Measurements from ENCODE around the gene SGSM1.
A peak's percentile ranks its signal among the peaks of the same experiment; 100 is the strongest.

The SGSM1 gene, protein sequence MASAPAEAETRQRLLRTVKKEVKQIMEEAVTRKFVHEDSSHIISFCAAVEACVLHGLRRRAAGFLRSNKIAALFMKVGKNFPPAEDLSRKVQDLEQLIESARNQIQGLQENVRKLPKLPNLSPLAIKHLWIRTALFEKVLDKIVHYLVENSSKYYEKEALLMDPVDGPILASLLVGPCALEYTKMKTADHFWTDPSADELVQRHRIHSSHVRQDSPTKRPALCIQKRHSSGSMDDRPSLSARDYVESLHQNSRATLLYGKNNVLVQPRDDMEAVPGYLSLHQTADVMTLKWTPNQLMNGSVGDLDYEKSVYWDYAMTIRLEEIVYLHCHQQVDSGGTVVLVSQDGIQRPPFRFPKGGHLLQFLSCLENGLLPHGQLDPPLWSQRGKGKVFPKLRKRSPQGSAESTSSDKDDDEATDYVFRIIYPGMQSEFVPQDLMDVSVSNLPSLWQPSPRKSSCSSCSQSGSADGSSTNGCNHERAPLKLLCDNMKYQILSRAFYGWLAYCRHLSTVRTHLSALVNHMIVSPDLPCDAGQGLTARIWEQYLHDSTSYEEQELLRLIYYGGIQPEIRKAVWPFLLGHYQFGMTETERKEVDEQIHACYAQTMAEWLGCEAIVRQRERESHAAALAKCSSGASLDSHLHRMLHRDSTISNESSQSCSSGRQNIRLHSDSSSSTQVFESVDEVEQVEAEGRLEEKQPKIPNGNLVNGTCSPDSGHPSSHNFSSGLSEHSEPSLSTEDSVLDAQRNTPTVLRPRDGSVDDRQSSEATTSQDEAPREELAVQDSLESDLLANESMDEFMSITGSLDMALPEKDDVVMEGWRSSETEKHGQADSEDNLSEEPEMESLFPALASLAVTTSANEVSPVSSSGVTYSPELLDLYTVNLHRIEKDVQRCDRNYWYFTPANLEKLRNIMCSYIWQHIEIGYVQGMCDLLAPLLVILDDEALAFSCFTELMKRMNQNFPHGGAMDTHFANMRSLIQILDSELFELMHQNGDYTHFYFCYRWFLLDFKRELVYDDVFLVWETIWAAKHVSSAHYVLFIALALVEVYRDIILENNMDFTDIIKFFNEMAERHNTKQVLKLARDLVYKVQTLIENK

DNA sequence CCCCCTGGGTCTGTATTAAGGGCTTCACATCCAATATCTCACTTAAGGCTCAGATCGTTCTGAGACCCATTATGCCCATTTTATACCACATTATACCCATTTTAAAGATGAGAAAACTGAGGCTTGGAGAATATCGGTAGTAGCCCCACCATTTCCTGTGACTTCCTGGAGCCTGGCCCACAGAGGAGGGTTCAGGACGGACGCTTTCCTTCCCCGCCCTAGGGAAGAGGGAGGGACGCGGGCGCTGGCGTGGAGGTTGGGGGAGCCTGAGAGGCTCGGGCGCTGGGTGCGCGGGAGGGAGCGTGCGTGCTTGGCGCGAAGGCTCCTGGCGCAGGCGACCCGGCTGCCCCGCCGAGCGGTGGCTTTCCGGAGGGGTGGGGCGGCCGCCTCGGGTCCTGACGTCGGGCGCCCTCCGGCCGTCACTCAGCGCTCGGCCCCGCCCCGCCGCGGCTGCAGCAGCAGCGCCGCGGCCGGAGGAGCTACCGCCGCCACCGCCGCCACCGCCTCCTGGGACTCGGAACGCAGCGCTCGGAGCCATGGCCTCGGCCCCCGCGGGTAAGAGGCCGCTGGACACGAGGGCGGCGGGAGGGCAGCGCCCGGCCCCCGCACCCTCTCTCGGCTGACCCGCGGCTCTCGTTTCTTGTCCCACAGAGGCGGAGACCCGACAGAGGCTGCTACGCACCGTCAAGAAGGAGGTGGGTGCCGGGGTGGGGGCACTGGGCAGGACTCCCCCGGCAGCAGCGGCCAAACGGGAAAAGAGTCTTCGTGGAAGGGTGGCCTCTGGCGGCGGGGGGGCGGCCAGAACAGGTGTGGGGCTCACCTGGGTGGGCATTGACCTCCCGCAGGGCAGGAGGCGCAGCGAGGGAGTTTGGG lies at the start of gene SGSM1:
TSS of gene SGSM1 (plus strand) at position 422 of the 873 bp plus-strand sequence. CDS start at position 537, 115 bp downstream.
- peak within 1 kb of the TSS; percentile 14 for H3K4me3 ChIP-seq (ENCODE audit: low read length)
- TF ChIP-seq, protein P1, sequence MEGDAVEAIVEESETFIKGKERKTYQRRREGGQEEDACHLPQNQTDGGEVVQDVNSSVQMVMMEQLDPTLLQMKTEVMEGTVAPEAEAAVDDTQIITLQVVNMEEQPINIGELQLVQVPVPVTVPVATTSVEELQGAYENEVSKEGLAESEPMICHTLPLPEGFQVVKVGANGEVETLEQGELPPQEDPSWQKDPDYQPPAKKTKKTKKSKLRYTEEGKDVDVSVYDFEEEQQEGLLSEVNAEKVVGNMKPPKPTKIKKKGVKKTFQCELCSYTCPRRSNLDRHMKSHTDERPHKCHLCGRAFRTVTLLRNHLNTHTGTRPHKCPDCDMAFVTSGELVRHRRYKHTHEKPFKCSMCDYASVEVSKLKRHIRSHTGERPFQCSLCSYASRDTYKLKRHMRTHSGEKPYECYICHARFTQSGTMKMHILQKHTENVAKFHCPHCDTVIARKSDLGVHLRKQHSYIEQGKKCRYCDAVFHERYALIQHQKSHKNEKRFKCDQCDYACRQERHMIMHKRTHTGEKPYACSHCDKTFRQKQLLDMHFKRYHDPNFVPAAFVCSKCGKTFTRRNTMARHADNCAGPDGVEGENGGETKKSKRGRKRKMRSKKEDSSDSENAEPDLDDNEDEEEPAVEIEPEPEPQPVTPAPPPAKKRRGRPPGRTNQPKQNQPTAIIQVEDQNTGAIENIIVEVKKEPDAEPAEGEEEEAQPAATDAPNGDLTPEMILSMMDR (IDR thresholded peaks at IDR 0.05; ENCODE audit: insufficient read depth, low read depth, low read length, missing control alignments) = no peak
- DNase-seq (ENCODE audit: low read depth) = peak; percentile 53

DNA sequence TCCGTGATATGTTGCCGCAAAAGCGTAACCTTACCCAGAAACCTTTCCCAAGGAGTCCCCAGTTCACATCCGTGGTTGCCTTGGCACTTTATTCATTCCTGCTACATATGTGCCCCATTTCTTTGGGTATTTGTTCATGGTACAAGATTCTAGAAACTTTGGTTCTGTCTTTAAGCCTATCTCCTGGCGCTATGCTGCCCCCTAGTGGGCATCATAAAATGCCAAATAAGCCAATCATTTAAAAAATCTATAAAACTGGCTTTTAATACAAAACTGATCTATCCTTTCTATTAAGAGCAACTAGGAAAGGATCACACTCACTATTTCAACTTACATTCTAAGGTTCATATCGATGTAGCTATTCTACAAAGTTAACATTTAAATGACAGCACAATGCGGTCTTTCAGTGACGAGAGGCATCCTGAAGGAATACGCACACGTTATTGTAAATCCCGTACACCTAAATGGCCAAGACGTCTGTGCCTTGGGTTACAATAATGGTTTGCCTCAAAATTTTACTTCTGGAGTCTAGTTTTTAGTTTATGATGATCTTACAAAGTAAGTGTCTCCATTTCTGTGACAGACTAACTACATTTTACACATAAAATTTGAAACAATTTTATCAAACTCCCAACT lies 47.7 kb upstream of the SGSM1 start:
- peak; percentile 59 for DNase-seq (ENCODE audit: low read depth)
- H3K4me3 ChIP-seq (ENCODE audit: low read length) = no peak overlapping the region
- TF ChIP-seq, protein P1 (IDR thresholded peaks at IDR 0.05; ENCODE audit: insufficient read depth, low read depth, low read length, missing control alignments) = peak; percentile 79

DNA sequence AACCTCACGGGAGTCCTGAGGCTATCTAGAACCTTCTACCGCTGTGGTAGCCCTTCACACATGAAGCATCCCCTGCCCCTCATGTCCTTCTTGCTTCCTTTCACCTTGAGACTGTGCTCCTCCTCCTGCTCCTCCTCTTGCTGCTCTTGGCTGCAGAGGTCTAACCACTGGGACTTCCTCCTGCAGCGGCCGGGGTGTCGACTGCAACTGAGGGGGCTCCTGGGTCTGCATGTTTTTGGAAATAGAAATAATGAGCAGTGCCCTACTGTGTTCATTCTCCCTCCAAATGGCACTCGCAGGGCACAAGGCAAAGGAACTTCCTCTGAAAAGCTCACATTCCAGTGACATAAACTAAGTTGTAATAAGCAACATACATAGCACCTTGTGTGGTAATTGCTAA lies 46.2 kb upstream of the SGSM1 start:
- H3K4me3 ChIP-seq (ENCODE audit: low read length) = no peak overlapping the region
- TF ChIP-seq, protein P1 (IDR thresholded peaks at IDR 0.05; ENCODE audit: insufficient read depth, low read depth, low read length, missing control alignments) = no peak
- DNase-seq (ENCODE audit: low read depth) = no peak

DNA sequence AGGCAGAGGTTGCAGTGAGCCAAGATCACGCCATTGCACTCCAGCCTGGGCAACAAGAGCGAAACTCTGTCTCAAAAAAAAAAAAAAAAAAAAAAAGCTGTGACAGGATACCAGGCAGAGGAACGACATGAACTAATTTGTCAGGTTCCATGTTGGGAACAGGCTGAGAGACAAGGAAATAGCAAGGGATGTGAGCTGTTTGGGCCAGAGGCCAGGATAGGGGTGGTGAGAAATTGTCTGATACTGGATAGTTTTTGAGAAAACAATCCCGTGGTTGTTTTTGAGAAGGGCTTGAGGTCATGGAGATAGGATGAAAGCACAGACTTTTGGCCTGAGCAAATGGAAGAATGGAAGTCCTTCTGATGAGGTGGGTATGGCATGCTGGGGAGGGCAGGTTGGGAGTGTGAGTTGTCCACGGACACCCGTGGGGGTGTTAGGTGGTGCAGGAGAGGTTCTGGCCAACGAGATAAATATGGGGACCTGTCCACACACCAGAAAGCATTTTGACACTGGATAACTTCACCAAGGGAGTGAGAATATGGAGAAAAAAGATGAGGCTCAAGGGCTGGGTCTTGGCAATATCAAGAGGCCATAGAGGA lies 45.2 kb upstream of the SGSM1 start:
- no peak for DNase-seq (ENCODE audit: low read depth)
- H3K4me3 ChIP-seq (ENCODE audit: low read length) = no peak overlapping the region
- TF ChIP-seq, protein P1 (IDR thresholded peaks at IDR 0.05; ENCODE audit: insufficient read depth, low read depth, low read length, missing control alignments) = no peak

DNA sequence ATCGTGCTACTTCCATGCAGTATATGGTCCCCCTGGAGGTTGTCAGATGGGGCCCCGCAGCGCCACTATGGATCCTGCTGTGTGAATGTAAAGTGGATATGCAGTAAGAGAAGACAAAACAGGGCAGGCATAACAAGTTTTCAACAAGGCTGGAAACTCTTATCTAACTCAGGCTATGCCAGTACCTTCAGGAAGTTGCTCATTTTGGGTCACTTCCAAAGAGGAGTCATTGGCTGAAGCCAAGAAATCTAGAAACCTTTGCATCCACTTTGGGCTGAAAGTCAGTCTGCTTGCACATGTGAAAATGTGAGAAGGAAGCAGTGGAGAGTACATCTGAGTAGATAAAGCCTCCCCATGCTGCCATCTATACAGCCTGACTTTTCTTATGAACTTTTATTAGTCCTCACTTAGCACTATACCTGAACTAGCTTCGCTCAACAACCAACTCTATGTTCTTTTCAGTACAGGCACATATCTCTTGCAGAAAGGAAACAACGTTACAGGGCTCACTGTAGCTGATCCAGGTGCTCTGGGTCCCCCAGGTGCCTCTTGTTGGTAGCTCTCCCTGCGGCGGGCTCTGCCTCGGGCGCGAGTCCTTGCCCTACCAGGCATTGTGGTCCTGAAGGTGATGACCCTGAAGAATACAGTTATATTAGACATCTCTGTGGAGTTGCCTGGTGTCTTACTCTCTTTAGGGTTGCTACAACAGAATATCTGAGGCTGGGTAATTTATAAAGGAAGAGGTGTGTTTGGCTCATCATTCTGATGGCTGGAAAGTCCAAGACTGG lies 43.9 kb upstream of the SGSM1 start:
- TF ChIP-seq, protein P1 (IDR thresholded peaks at IDR 0.05; ENCODE audit: insufficient read depth, low read depth, low read length, missing control alignments) = no peak
- no peak overlapping the region for H3K4me3 ChIP-seq (ENCODE audit: low read length)
- no peak for DNase-seq (ENCODE audit: low read depth)
